IMR-90 (cell line): ENCODE measurements around the gene TALDO1. TPM values are rescaled to one million over a fixed set of nuclear protein-coding genes. Genes with fewer than 3 reads are reported as not detected.

Experiments used
- ATAC-seq: fragments of 200-7000 bp; cut with Tn5 transposase; 2 replicates; pipeline ENCODE4 v1.9.1; 2020; ENCODE audit warnings: low read depth, mild to moderate bottlenecking, moderate library complexity
- BruUV-seq: library from RNA; stranded (reverse); fragments of 400-500 nt; replicated peaks from 2 replicates; lab custom pipeline; 2021; lab: Mats Ljungman, UMichigan
- CTCF ChIA-PET: fragments of 300-600 bp; formaldehyde crosslinking; extraction: SDS; loops from one replicate; lab custom pipeline; 2021; ENCODE audit warnings: antibody characterized with exemption; lab: Yijun Ruan, JAX
- POLR2A ChIA-PET: fragments of 300-600 bp; sonication (Branson Sonifier 250); formaldehyde crosslinking; loops from one replicate; lab custom pipeline; 2022; ENCODE audit warnings: antibody characterized with exemption; ENCODE audit not compliant: unreplicated experiment; lab: Charles Lee
- DNase-seq: peaks from one replicate; pipeline ENCODE4 v3.0.0; 2013
- H2AFZ ChIP-seq: replicated peaks from 2 replicates; pipeline ENCODE3; 2013; ENCODE audit warnings: low read length, mild to moderate bottlenecking; ENCODE audit not compliant: poor library complexity
- H2AK5ac ChIP-seq: 2 replicates; pipeline ENCODE4 v1.6.1; 2013; ENCODE audit warnings: low read depth, low read length, inconsistent platforms
- H2AK9ac ChIP-seq: replicated peaks from 2 replicates; pipeline ENCODE3; 2013; ENCODE audit warnings: mild to moderate bottlenecking, low read depth, low read length, moderate library complexity; ENCODE audit not compliant: poor library complexity
- H2BK120ac ChIP-seq: 2 replicates; pipeline ENCODE4 v1.6.1; 2013; ENCODE audit warnings: low read depth, low read length, inconsistent platforms
- H2BK15ac ChIP-seq: 3 replicates; pipeline ENCODE4 v1.6.1; 2013; ENCODE audit warnings: low read depth, low read length, inconsistent platforms
- H2BK20ac ChIP-seq: 2 replicates; pipeline ENCODE4 v1.6.1; 2013; ENCODE audit warnings: low read depth, mild to moderate bottlenecking, inconsistent platforms, low read length, moderate library complexity
- H2BK5ac ChIP-seq: 2 replicates; pipeline ENCODE4 v1.6.1; 2013; ENCODE audit warnings: mild to moderate bottlenecking, low read depth, low read length, inconsistent platforms; ENCODE audit not compliant: poor library complexity, severe bottlenecking
- H3K14ac ChIP-seq: replicated peaks from 2 replicates; pipeline ENCODE4 v1.6.1; 2013; ENCODE audit warnings: low read depth, low read length, inconsistent platforms
- H3K18ac ChIP-seq: 2 replicates; pipeline ENCODE4 v1.6.1; 2013; ENCODE audit warnings: low read depth, low read length, control low read depth
- H3K23ac ChIP-seq: 2 replicates; pipeline ENCODE4 v1.6.1; 2013; ENCODE audit warnings: low read depth, low read length, inconsistent platforms
- H3K27ac ChIP-seq: 2 replicates; pipeline ENCODE4 v1.5.1; 2013; ENCODE audit warnings: mild to moderate bottlenecking, control low read depth, low read length; ENCODE audit not compliant: insufficient read depth
- H3K27me3 ChIP-seq: 2 replicates; pipeline ENCODE4 v1.6.1; 2013; ENCODE audit warnings: low read length; ENCODE audit not compliant: control insufficient read depth, insufficient read depth
- H3K36me3 ChIP-seq: 2 replicates; pipeline ENCODE4 v1.6.1; 2013; ENCODE audit warnings: low read length, mixed read lengths; ENCODE audit not compliant: control insufficient read depth, insufficient read depth
- H3K4ac ChIP-seq: 2 replicates; pipeline ENCODE4 v1.6.1; 2013; ENCODE audit warnings: low read depth, low read length, inconsistent platforms
- H3K4me1 ChIP-seq: 2 replicates; pipeline ENCODE4 v1.6.1; 2013; ENCODE audit warnings: low read length, mixed read lengths; ENCODE audit not compliant: control insufficient read depth, insufficient read depth
- H3K4me2 ChIP-seq: 2 replicates; pipeline ENCODE4 v1.6.1; 2013; ENCODE audit warnings: low read depth, mild to moderate bottlenecking, control low read depth, low read length, moderate library complexity
- H3K4me3 ChIP-seq: 2 replicates; pipeline ENCODE4 v1.5.1; 2013; ENCODE audit warnings: low read depth, mild to moderate bottlenecking, control low read depth, low read length, moderate library complexity; ENCODE audit not compliant: insufficient read depth
- H3K56ac ChIP-seq: 2 replicates; pipeline ENCODE4 v1.6.1; 2013; ENCODE audit warnings: low read length, inconsistent platforms; ENCODE audit not compliant: insufficient read depth; ENCODE audit errors: extremely low read depth
- H3K79me1 ChIP-seq, 2 experiments: 2 replicates each; pipeline ENCODE4 v1.6.1; 2013; ENCODE audit warnings: low read length in 2 of 2, inconsistent platforms in 1 of 2, low read depth in 1 of 2
- H3K9ac ChIP-seq: 2 replicates; pipeline ENCODE4 v1.6.1; 2013; ENCODE audit warnings: low read depth, low read length, control low read depth
- H3K9me1 ChIP-seq: 2 replicates; pipeline ENCODE4 v1.6.1; 2013; ENCODE audit warnings: low read length, inconsistent platforms; ENCODE audit not compliant: insufficient read depth
- H3K9me3 ChIP-seq: 2 replicates; pipeline ENCODE4 v1.6.1; 2013; ENCODE audit warnings: low read length; ENCODE audit not compliant: control insufficient read depth, insufficient read depth
- H4K20me1 ChIP-seq: 2 replicates; pipeline ENCODE4 v1.6.1; 2013; ENCODE audit warnings: low read length, inconsistent platforms; ENCODE audit not compliant: insufficient read depth
- H4K5ac ChIP-seq: 2 replicates; pipeline ENCODE4 v1.6.1; 2013; ENCODE audit warnings: mild to moderate bottlenecking, low read depth, low read length, control low read depth
- H4K8ac ChIP-seq, 2 experiments: 2 replicates each; pipeline ENCODE4 v1.6.1; 2013; ENCODE audit warnings: low read depth in 2 of 2, low read length in 2 of 2, control low read depth in 1 of 2, inconsistent platforms in 1 of 2
- H4K91ac ChIP-seq: 2 replicates; pipeline ENCODE4 v1.6.1; 2013; ENCODE audit warnings: low read depth, low read length, inconsistent platforms; ENCODE audit not compliant: insufficient read depth
- BHLHE40 ChIP-seq: fragments of 150-350 bp; IDR thresholded peaks from 2 replicates; pipeline ENCODE4 v1.6.1; 2016; ENCODE audit warnings: mild to moderate bottlenecking, low read depth, low read length
- CEBPB ChIP-seq: IDR thresholded peaks from 2 replicates; pipeline ENCODE4 v1.6.1; 2012; ENCODE audit warnings: low read depth, low read length, improper control_type of control experiment
- CHD1 ChIP-seq: IDR thresholded peaks from 2 replicates; pipeline ENCODE4 v1.6.1; 2012; ENCODE audit warnings: low read depth, low read length, improper control_type of control experiment
- CTCF ChIP-seq: conservative IDR thresholded peaks from 2 replicates; pipeline ENCODE4 v1.5.1; 2012; ENCODE audit warnings: mild to moderate bottlenecking, low read depth, low read length, improper control_type of control experiment
- FOS ChIP-seq: fragments of 150-350 bp; IDR thresholded peaks from 2 replicates; pipeline ENCODE4 v1.6.1; 2016; ENCODE audit warnings: low read depth, low read length
- MAZ ChIP-seq: IDR thresholded peaks from 2 replicates; pipeline ENCODE4 v1.6.1; 2012; ENCODE audit warnings: low read depth, mild to moderate bottlenecking, low read length, improper control_type of control experiment, moderate library complexity, borderline replicate concordance
- NFE2L2 ChIP-seq: fragments of 150-350 bp; IDR thresholded peaks from 2 replicates; pipeline ENCODE4 v1.6.1; 2016; ENCODE audit warnings: low read depth, mild to moderate bottlenecking, low read length
- POLR2A ChIP-seq: IDR thresholded peaks from 2 replicates; pipeline ENCODE4 v1.6.1; 2012; ENCODE audit warnings: mild to moderate bottlenecking, low read depth, low read length
- RAD21 ChIP-seq: IDR thresholded peaks from 2 replicates; pipeline ENCODE4 v1.6.1; 2012; ENCODE audit warnings: low read length, improper control_type of control experiment
- RCOR1 ChIP-seq: IDR thresholded peaks from 2 replicates; pipeline ENCODE4 v1.6.1; 2012; ENCODE audit warnings: mild to moderate bottlenecking, low read length, improper control_type of control experiment; ENCODE audit not compliant: insufficient replicate concordance
- RFX5 ChIP-seq: IDR thresholded peaks from 2 replicates; pipeline ENCODE4 v1.8.0; 2012; ENCODE audit warnings: low read depth, mild to moderate bottlenecking, low read length, moderate library complexity
- SMC3 ChIP-seq: fragments of 150-350 bp; IDR thresholded peaks from 2 replicates; pipeline ENCODE4 v1.6.1; 2016; ENCODE audit warnings: low read depth, mild to moderate bottlenecking, antibody characterized with exemption, low read length, moderate library complexity
- USF2 ChIP-seq: fragments of 150-350 bp; IDR thresholded peaks from 2 replicates; pipeline ENCODE4 v1.6.1; 2017; ENCODE audit warnings: mild to moderate bottlenecking, antibody characterized with exemption, low read length, low read depth
- WGBS, 2 experiments: methylation state at CpG; one replicate each; pipeline versions ENCODE4 v1.1.5 to v1.1.7; 2013; ENCODE audit warnings: missing lambda C conversion rate in 2 of 2; ENCODE audit not compliant: insufficient read length in 1 of 2; ENCODE audit errors: extremely low coverage in 2 of 2; 5-methylcytosine and 5-hydroxymethylcytosine counted together
- dilution Hi-C: fragments of 300-500 bp; cut with HindIII; formaldehyde crosslinking; loops from one replicate; pipeline ENCODE4 v1.14.3; 2018; ENCODE audit warnings: low sequenced_read_pairs; ENCODE audit not compliant: unreplicated experiment
- in situ Hi-C: fragments of 300-500 bp; cut with MboI; formaldehyde crosslinking; loops from 3 replicates; pipeline ENCODE4 v1.14.3; 2019; ENCODE audit warnings: low sequenced_read_pairs, inconsistent platforms, mixed read lengths
- intact Hi-C: fragments of 100-400 bp; cut with micrococcal nuclease; formaldehyde crosslinking; loops from 2 replicates; pipeline ENCODE4 v1.10.0; 2022
- polyA plus RNA-seq, 3 experiments: library from polyadenylated mRNA; depleted of rRNA; stranded (reverse); fragments of >200 nt; gene quantifications; 2 replicates each; pipeline ENCODE4 v1.2.3, GENCODE V29; 2012; ENCODE audit warnings: low replicate concordance in 1 of 3
- total RNA-seq: library from RNA; depleted of rRNA; stranded (reverse); fragments of >200 nt; gene quantifications from 2 replicates; pipeline ENCODE4 v1.2.3, GENCODE V29; 2012
- TF ChIP-seq, protein P1 (sequence below): fragments of 150-350 bp; IDR thresholded peaks from 2 replicates; pipeline ENCODE4 v1.6.1; 2016; ENCODE audit warnings: low read depth, mild to moderate bottlenecking, low read length, moderate library complexity, borderline replicate concordance

TALDO1 gene
- total and polyA plus RNA-seq, 2 of the 4 experiments (the other 2 are of a cell fraction), result 147 to 210 TPM

- Histone ChIP-seq H4K91ac (peak within 1 kb of the TSS; percentile 87), H3K27ac (peak within 1 kb of the TSS; percentile 89), H3K18ac (no peak within 1 kb of the TSS), H2BK5ac (peak within 1 kb of the TSS; percentile 70), H2BK120ac (0 out of 2 replicates have a peak within 1 kb of the TSS, but pooled peaks have one; percentile 20), H2BK20ac (no peak within 1 kb of the TSS), H3K23ac (peak within 1 kb of the TSS; percentile 63; the same call in 1 of the 2 replicates), H2AFZ (peak within 1 kb of the TSS; percentile 93), H3K4me3 (peak within 1 kb of the TSS; percentile 61), H3K9me1 (peaks cover 6% of the 10 kb centered on the region; the same call in 1 of the 2 replicates), H4K20me1 (peaks cover 18% of the 10 kb centered on the region), H2AK9ac (peak within 1 kb of the TSS; percentile 95), H3K27me3 (no peaks in the 10 kb centered on the region), H3K36me3 (peaks cover 40% of the 10 kb centered on the region), H4K5ac (peak within 1 kb of the TSS; percentile 1; the same call in 1 of the 2 replicates), H3K56ac (peak within 1 kb of the TSS; percentile 38), H3K9me3 (no peaks in the 10 kb centered on the region), H2AK5ac (peak within 1 kb of the TSS; percentile 90; the same call in 1 of the 2 replicates), H4K8ac (peak within 1 kb of the TSS; percentile 35 to 71; a peak in 2 of 4 replicates), H3K4ac (peak within 1 kb of the TSS; percentile 85), H3K14ac (peak within 1 kb of the TSS; percentile 87; the same call in 1 of the 2 replicates), H2BK15ac (peak within 1 kb of the TSS; percentile 43; the same call in 1 of the 3 replicates), H3K4me2 (peak within 1 kb of the TSS; percentile 96), H3K79me1 (peaks cover 0 to 31% of the 10 kb centered on the region in 2 experiments; a peak in 3 of 4 replicates), H3K9ac (peak within 1 kb of the TSS; percentile 84), H3K4me1 (peaks cover 11% of the 10 kb centered on the region)
- DNase-seq (peak; percentile 71), ATAC-seq (peak; percentile 73)
- POLR2A ChIA-PET, result no interaction called here
- CTCF ChIA-PET, result interaction anchor here (0.6 kb wide), 1 partner anchor 37 kb away, joined by 3 read pairs; no protein-coding TSS in a partner anchor
- dilution Hi-C loops (no loop called here), in situ Hi-C loops (no loop called here), intact Hi-C loops (no loop called here)
- BruUV-seq, result no TSS peak
- WGBS, 2 experiments, result 0% methylated on average over 41 of the region's 69 CpGs; no CpG with 5 or more reads in 1 of the 2 experiments
- no peak for TF ChIP-seq POLR2A
- TF ChIP-seq CHD1, result no peak
- TF ChIP-seq BHLHE40, result peak; percentile 27; the same call in 1 of the 2 replicates
- peak; percentile 57 for TF ChIP-seq RAD21
- TF ChIP-seq USF2, result 0 out of 2 replicates have a peak, but pooled peaks have one; percentile 4
- peak; percentile 85 for TF ChIP-seq CTCF
- peak; percentile 35 for TF ChIP-seq SMC3
- TF ChIP-seq FOS, result no peak
- no peak for TF ChIP-seq CEBPB
- TF ChIP-seq, protein P1, sequence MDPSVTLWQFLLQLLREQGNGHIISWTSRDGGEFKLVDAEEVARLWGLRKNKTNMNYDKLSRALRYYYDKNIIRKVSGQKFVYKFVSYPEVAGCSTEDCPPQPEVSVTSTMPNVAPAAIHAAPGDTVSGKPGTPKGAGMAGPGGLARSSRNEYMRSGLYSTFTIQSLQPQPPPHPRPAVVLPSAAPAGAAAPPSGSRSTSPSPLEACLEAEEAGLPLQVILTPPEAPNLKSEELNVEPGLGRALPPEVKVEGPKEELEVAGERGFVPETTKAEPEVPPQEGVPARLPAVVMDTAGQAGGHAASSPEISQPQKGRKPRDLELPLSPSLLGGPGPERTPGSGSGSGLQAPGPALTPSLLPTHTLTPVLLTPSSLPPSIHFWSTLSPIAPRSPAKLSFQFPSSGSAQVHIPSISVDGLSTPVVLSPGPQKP, result no peak
- TF ChIP-seq RFX5, result no peak
- peak; percentile 86 for TF ChIP-seq MAZ
- no peak for TF ChIP-seq RCOR1
- no peak for TF ChIP-seq NFE2L2
Observed at GRCh38 chr11:798093-798713, 50.9 kb downstream of the TALDO1 start, which contains the start of gene SLC25A22. Gene SLC25A22, minus strand, starts transcription at chr11:798281. Its CDS starts 3,275 bp downstream, at chr11:795006.
